B cell (primary cell): ENCODE data around the gene IGFL4. TPM values are rescaled to one million over a fixed set of nuclear protein-coding genes. Genes with fewer than 3 reads are reported as not detected.

Source experiments
- ATAC-seq: fragments of 200-7000 bp; cut with Tn5 transposase; one replicate; pipeline ENCODE4 v1.10.0; 2021; ENCODE audit warnings: low read depth, mild to moderate bottlenecking, moderate number of reproducible peaks, moderate library complexity
- CTCF ChIA-PET: fragments of 350-600 bp; sonication (Branson Sonifier 250); formaldehyde crosslinking; loops from one replicate; lab custom pipeline; 2021; ENCODE audit warnings: antibody characterized with exemption, inconsistent platforms; lab: Charles Lee
- POLR2A ChIA-PET: fragments of 350-600 bp; sonication (Branson Sonifier 250); formaldehyde crosslinking; loops from one replicate; lab custom pipeline; 2021; ENCODE audit warnings: antibody characterized with exemption; lab: Charles Lee
- DNase-seq: peaks from one replicate; pipeline ENCODE4 v3.0.0; 2013
- H2AFZ ChIP-seq: 2 replicates; pipeline ENCODE4 v1.6.1; 2012; ENCODE audit warnings: mild to moderate bottlenecking, low read depth, low read length; ENCODE audit not compliant: insufficient read depth, poor library complexity, severe bottlenecking
- H3K27ac ChIP-seq, 2 donors: 1 replicate in 1 of 2; 2 replicates in 1 of 2; pipeline ENCODE4 v1.5.1; 2012 to 2013; ENCODE audit warnings: low read length in 2 of 2, mild to moderate bottlenecking in 2 of 2, moderate library complexity in 1 of 2
- H3K27me3 ChIP-seq, 4 experiments: fragments of 200-600 bp in 1 of 4; sonication (generic) in 1 of 4; replicated peaks in 1 of 4; 1 replicate in 2 of 4; 2 replicates in 2 of 4; pipeline versions ENCODE4 v1.6.1 to v1.7.0; 2013 to 2016; ENCODE audit warnings: low read length in 3 of 4, mild to moderate bottlenecking in 2 of 4, mixed read lengths in 1 of 4, moderate library complexity in 1 of 4; ENCODE audit not compliant: insufficient read depth in 4 of 4, control insufficient read depth in 3 of 4; ENCODE audit errors: control extremely low read depth in 1 of 4
- H3K36me3 ChIP-seq, 2 experiments: replicated peaks in 1 of 2; 1 replicate in 1 of 2; 2 replicates in 1 of 2; pipeline versions ENCODE4 v1.6.1 to v1.7.1; 2013; ENCODE audit warnings: low read length in 1 of 2; ENCODE audit not compliant: insufficient read depth in 2 of 2, control insufficient read depth in 1 of 2; ENCODE audit errors: control extremely low read depth in 1 of 2, extremely low read depth in 1 of 2
- H3K4me1 ChIP-seq, 2 donors: fragments of 200-600 bp in 1 of 2; sonication (generic) in 1 of 2; 1 replicate in 1 of 2; 2 replicates in 1 of 2; pipeline versions ENCODE4 v1.5.1 to v1.6.1; 2013 to 2017; ENCODE audit warnings: low read length in 2 of 2; ENCODE audit not compliant: control insufficient read depth in 2 of 2, insufficient read depth in 2 of 2
- H3K4me2 ChIP-seq: replicated peaks from 2 replicates; pipeline ENCODE3; 2012; ENCODE audit warnings: mild to moderate bottlenecking, low read depth, low read length; ENCODE audit not compliant: poor library complexity, severe bottlenecking
- H3K4me3 ChIP-seq, 5 experiments: fragments of 200-600 bp in 1 of 5; sonication (generic) in 1 of 5; 1 replicate in 3 of 5; 2 replicates in 2 of 5; pipeline versions ENCODE4 v1.5.1 to v1.7.0; 2011 to 2016; ENCODE audit warnings: low read length in 4 of 5, mild to moderate bottlenecking in 4 of 5, low read depth in 2 of 5, control low read depth in 1 of 5, moderate library complexity in 1 of 5; ENCODE audit not compliant: insufficient read depth in 1 of 5; ENCODE audit errors: control extremely low read depth in 1 of 5, extremely low read depth in 1 of 5
- H3K79me2 ChIP-seq: fragments of 200-600 bp; sonication (generic); one replicate; pipeline ENCODE4 v1.6.0; 2016; ENCODE audit warnings: low read length; ENCODE audit not compliant: control insufficient read depth, insufficient read depth
- H3K9ac ChIP-seq: fragments of 200-600 bp; sonication (generic); 2 replicates; pipeline ENCODE4 v1.6.1; 2017; ENCODE audit warnings: mild to moderate bottlenecking, low read length, moderate library complexity
- H3K9me3 ChIP-seq, 3 donors: one replicate each; pipeline versions ENCODE4 v1.6.1 to v1.7.1; 2013; ENCODE audit warnings: low read length in 2 of 3; ENCODE audit not compliant: control insufficient read depth in 2 of 3, insufficient read depth in 1 of 3; ENCODE audit errors: control extremely low read depth in 1 of 3
- H4K20me1 ChIP-seq: 2 replicates; pipeline ENCODE4 v1.6.0; 2012; ENCODE audit warnings: mild to moderate bottlenecking, low read length; ENCODE audit not compliant: insufficient read depth, control insufficient read depth, poor library complexity, severe bottlenecking
- H3K27ac Mint-ChIP-seq: one replicate; pipeline ENCODE4 v1.8.0; 2021; ENCODE audit warnings: mixed read lengths
- H3K27me3 Mint-ChIP-seq: one replicate; pipeline ENCODE4 v1.8.0; 2021; ENCODE audit warnings: mixed read lengths
- H3K4me1 Mint-ChIP-seq: one replicate; pipeline ENCODE4 v1.8.0; 2021; ENCODE audit warnings: mixed read lengths
- H3K4me3 Mint-ChIP-seq: one replicate; pipeline ENCODE4 v1.8.0; 2021; ENCODE audit warnings: mixed read lengths
- H3K9me3 Mint-ChIP-seq: one replicate; pipeline ENCODE4 v1.8.0; 2022; ENCODE audit warnings: mixed read lengths; ENCODE audit not compliant: insufficient read depth
- EZH2 ChIP-seq: IDR thresholded peaks from 2 replicates; pipeline ENCODE4 v1.6.1; 2012; ENCODE audit warnings: borderline replicate concordance, low read depth, mild to moderate bottlenecking, moderate library complexity, low read length; ENCODE audit not compliant: insufficient read depth, poor library complexity, severe bottlenecking
- WGBS: methylation state at CpG from one replicate; pipeline ENCODE4 v1.1.5; 2013; ENCODE audit warnings: missing lambda C conversion rate; ENCODE audit not compliant: insufficient coverage; 5-methylcytosine and 5-hydroxymethylcytosine counted together
- intact Hi-C: fragments of 100-400 bp; cut with micrococcal nuclease; formaldehyde crosslinking; loops from one replicate; pipeline ENCODE4 v1.10.0; 2022
- polyA plus RNA-seq: library from polyadenylated mRNA; depleted of rRNA; stranded (reverse); fragments of >200 nt; gene quantifications from 2 replicates; pipeline ENCODE4 v1.2.3, GENCODE V29; 2012
- total RNA-seq, 2 donors: library from RNA; stranded (reverse); fragments of 120-200 nt in 1 of 2; gene quantifications; 1 replicate in 1 of 2; 2 replicates in 1 of 2; pipeline versions ENCODE4 v1.2.3 to v1.2.4, GENCODE V29; 2013 to 2022
- TF ChIP-seq, protein P1 (sequence below): fragments of 200-600 bp; IDR thresholded peaks from one replicate; pipeline ENCODE4 v1.8.0; 2022; ENCODE audit warnings: antibody characterized with exemption, mild to moderate bottlenecking

Gene IGFL4
- total and polyA plus RNA-seq, 2 donors (not counting 1 experiment from before 2014, with no cell fraction given) = not detected

DNA sequence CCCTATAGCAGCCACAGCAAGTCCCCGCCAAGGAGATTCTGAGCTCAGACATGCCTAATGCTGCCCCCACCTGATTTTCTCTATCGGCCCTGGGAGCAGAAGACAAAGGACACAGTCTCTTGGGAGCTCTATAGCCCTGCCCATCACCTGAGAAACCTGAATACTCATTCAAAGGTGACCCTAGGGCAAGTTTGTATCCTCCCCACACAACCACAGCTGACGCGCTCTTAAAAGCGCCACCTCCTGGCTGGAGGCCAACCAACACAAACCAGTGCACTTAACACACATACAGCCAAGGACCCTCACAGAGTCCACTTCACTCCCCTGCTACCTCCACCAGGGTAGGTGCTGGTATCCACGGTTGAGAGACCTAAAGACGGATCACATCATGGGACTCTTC is 8.8 kb upstream of the IGFL4 start:
- no peak overlapping the region for H3K4me3 ChIP-seq
- H3K27ac ChIP-seq = no peak overlapping the region
- TF ChIP-seq, protein P1, sequence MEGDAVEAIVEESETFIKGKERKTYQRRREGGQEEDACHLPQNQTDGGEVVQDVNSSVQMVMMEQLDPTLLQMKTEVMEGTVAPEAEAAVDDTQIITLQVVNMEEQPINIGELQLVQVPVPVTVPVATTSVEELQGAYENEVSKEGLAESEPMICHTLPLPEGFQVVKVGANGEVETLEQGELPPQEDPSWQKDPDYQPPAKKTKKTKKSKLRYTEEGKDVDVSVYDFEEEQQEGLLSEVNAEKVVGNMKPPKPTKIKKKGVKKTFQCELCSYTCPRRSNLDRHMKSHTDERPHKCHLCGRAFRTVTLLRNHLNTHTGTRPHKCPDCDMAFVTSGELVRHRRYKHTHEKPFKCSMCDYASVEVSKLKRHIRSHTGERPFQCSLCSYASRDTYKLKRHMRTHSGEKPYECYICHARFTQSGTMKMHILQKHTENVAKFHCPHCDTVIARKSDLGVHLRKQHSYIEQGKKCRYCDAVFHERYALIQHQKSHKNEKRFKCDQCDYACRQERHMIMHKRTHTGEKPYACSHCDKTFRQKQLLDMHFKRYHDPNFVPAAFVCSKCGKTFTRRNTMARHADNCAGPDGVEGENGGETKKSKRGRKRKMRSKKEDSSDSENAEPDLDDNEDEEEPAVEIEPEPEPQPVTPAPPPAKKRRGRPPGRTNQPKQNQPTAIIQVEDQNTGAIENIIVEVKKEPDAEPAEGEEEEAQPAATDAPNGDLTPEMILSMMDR = no peak
- no peak for TF ChIP-seq EZH2
- H3K27me3 ChIP-seq = peaks cover 0 to 13% (median 1%) of the 10 kb centered on the region in 4 experiments
- H3K9me3 ChIP-seq = no peaks in the 10 kb centered on the region
- no peak overlapping the region for H2AFZ ChIP-seq
- Mint-ChIP-seq H3K4me1 (no peaks in the 10 kb centered on the region), H3K9me3 (no peaks in the 10 kb centered on the region), H3K27me3 (peaks cover 56% of the 10 kb centered on the region), H3K4me3 (no peak overlapping the region), H3K27ac (no peak overlapping the region)
- 54% methylated on average over 5 of the region's 7 CpGs for WGBS
- intact Hi-C loops = no loop called here
- no peaks in the 10 kb centered on the region for H3K4me1 ChIP-seq
- ATAC-seq (no peak), DNase-seq (no peak)
- no peaks in the 10 kb centered on the region for H3K79me2 ChIP-seq
- CTCF ChIA-PET = interaction anchor here (1.0 kb wide), 1 partner anchor 21 kb away, joined by 3 read pairs; no protein-coding TSS in a partner anchor
- no peaks in the 10 kb centered on the region for H3K36me3 ChIP-seq
- H3K9ac ChIP-seq = no peak overlapping the region
- H3K4me2 ChIP-seq = no peak overlapping the region
- H4K20me1 ChIP-seq = no peaks in the 10 kb centered on the region
- POLR2A ChIA-PET = no interaction called here

- H3K9ac ChIP-seq = no peak overlapping the region
- H3K4me3 Mint-ChIP-seq = no peak overlapping the region
- no peak overlapping the region for H3K4me3 ChIP-seq
- no peaks in the 10 kb centered on the region for H4K20me1 ChIP-seq
- no peak overlapping the region for H2AFZ ChIP-seq
- peaks cover 71% of the 10 kb centered on the region for H3K27me3 Mint-ChIP-seq
- no peaks in the 10 kb centered on the region for H3K9me3 ChIP-seq
- H3K27ac Mint-ChIP-seq = no peak overlapping the region
- no peaks in the 10 kb centered on the region for H3K4me1 ChIP-seq
- H3K79me2 ChIP-seq = no peaks in the 10 kb centered on the region
- no peaks in the 10 kb centered on the region for H3K4me1 Mint-ChIP-seq
- H3K27me3 ChIP-seq = peaks cover 0 to 14% (median 9%) of the 10 kb centered on the region in 4 experiments
- ChIA-PET CTCF (no interaction called here), POLR2A (no interaction called here)
- H3K27ac ChIP-seq = no peak overlapping the region
- H3K9me3 Mint-ChIP-seq = no peaks in the 10 kb centered on the region
- no peak overlapping the region for H3K4me2 ChIP-seq
- ATAC-seq = no peak
- no peaks in the 10 kb centered on the region for H3K36me3 ChIP-seq
- no peak for DNase-seq
- TF ChIP-seq EZH2 = no peak
- intact Hi-C loops = no loop called here
- 100% methylated on average over 1 of the region's 1 CpG for WGBS
These were observed 2.7 kb upstream of the IGFL4 start for GRCh38 chr19:46043519-46043918.
